ENCODE results near the gene THSD4. TPM values are rescaled to one million over a fixed set of nuclear protein-coding genes. Genes with fewer than 3 reads are reported as not detected.

The THSD4 gene
- polyA plus RNA-seq, 2 of the 4 experiments (the other 2 are of a cell fraction) = 15.8 to 40.7 TPM

DNA sequence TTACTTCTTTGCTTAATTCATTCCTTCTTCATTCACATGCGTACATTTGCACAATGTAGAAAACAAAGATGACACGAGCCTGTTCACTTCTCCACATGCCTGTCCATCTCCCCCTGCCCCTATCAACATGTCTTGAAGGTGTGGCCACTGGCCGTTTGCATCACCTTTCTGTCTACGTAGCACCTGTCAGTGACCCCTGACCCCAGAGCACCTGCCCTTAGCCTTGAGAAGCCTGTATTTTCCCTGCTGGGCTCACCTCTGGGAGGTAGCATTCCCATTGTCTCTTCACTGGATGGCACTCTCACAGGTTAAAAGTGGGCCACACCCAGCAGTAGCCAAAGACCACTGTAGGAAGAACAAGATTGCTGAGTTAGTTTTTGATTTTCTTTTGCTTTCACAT, 234.1 kb downstream of the THSD4 start:
- H3K4me1 ChIP-seq = no peaks in the 10 kb centered on the region
- H3K4me2 ChIP-seq = no peak overlapping the region
- ChIA-PET CTCF (interaction anchor here (1.4 kb wide), 1 partner anchor 14 kb away, joined by 3 read pairs; no protein-coding TSS in a partner anchor), POLR2A (no interaction called here)
- ATAC-seq = no peak
- TF ChIP-seq SMC3 (IDR thresholded peaks at IDR 0.05) (no peak), HOXB5 (CRISPR knock-in tag; IDR thresholded peaks at IDR 0.05) (no peak), HOXB13 (CRISPR knock-in tag; IDR thresholded peaks at IDR 0.05; ENCODE audit: low read depth) (no peak), CHD2 (IDR thresholded peaks at IDR 0.05; ENCODE audit: low read length, partially characterized antibody) (no peak), MAFK (IDR thresholded peaks at IDR 0.05; ENCODE audit: partially characterized antibody) (no peak), ZNF302 (CRISPR knock-in tag; IDR thresholded peaks at IDR 0.05) (no peak), ZFP36 (IDR thresholded peaks at IDR 0.05; ENCODE audit: borderline replicate concordance, partially characterized antibody) (no peak), ZC3H11A (IDR thresholded peaks at IDR 0.05) (no peak), CEBPB (IDR thresholded peaks at IDR 0.05) (no peak)
- TF ChIP-seq, protein P1, sequence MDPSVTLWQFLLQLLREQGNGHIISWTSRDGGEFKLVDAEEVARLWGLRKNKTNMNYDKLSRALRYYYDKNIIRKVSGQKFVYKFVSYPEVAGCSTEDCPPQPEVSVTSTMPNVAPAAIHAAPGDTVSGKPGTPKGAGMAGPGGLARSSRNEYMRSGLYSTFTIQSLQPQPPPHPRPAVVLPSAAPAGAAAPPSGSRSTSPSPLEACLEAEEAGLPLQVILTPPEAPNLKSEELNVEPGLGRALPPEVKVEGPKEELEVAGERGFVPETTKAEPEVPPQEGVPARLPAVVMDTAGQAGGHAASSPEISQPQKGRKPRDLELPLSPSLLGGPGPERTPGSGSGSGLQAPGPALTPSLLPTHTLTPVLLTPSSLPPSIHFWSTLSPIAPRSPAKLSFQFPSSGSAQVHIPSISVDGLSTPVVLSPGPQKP (IDR thresholded peaks at IDR 0.05; ENCODE audit: low read depth, low read length) = no peak
- TF ChIP-seq, protein P2, sequence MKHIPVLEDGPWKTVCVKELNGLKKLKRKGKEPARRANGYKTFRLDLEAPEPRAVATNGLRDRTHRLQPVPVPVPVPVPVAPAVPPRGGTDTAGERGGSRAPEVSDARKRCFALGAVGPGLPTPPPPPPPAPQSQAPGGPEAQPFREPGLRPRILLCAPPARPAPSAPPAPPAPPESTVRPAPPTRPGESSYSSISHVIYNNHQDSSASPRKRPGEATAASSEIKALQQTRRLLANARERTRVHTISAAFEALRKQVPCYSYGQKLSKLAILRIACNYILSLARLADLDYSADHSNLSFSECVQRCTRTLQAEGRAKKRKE (CRISPR knock-in tag; IDR thresholded peaks at IDR 0.05; ENCODE audit: low read depth) = no peak
- H3K27ac ChIP-seq = no peak overlapping the region
- H3K4me3 ChIP-seq = no peak overlapping the region
- H3K9me3 ChIP-seq = no peaks in the 10 kb centered on the region
- WGBS (ENCODE audit: missing lambda C conversion rate) = 87% methylated on average over 4 of the region's 4 CpGs
- no peak for DNase-seq (ENCODE audit: low read depth in 1 of 2, low spot score in 1 of 2)
- FAIRE-seq = no peak

DNA sequence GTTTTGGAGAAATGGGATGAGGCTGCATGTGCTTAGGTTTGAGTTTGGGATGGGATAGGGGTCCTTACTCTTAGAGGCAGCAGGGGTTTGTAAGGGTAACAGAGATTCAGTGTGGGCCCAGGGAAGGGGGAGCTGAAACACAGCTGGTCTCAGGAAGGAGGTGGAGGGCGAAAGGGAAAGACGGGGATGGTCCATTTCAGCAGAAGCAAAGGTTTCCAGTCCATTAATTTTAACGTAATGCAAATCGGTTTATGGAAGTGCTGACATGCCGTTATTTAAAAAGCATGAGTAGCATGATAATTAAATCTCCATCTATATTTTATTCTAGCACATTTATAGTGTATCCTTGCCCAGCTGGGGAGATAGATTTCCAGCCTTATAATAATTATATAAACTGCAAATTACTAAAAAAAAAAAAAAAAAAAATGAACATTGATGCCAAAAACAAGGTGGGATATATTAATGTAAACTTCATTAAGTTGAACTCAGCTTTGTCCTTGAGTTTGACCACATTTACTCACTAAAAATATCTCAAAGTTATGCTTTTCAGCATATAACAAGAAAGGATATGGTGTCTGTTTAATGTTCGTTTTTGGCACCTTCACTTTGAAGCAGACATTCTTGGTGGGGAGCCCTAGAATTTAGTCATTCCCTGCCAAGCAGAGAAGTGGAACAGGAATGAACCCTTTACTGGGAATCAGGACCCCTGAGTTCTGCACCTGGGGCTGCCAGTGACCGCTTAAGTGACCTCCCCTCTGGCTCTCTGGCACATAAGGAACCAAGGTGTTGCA, 234.7 kb downstream of the THSD4 start:
- no peaks in the 10 kb centered on the region for H3K4me1 ChIP-seq
- FAIRE-seq = no peak
- DNase-seq (ENCODE audit: low read depth in 1 of 2, low spot score in 1 of 2) = no peak
- 88% methylated on average over 7 of the region's 7 CpGs for WGBS (ENCODE audit: missing lambda C conversion rate)
- ATAC-seq = no peak
- no peak overlapping the region for H3K27ac ChIP-seq
- TF ChIP-seq MAFK (IDR thresholded peaks at IDR 0.05; ENCODE audit: partially characterized antibody) = peak; percentile 63
- TF ChIP-seq, protein P1 (IDR thresholded peaks at IDR 0.05; ENCODE audit: low read depth, low read length) = no peak
- no peak overlapping the region for H3K4me3 ChIP-seq
- no peak overlapping the region for H3K4me2 ChIP-seq
- H3K9me3 ChIP-seq = no peaks in the 10 kb centered on the region
- CTCF ChIA-PET = interaction anchor here (1.4 kb wide), 2 partner anchors 15 to 36 kb away, joined by 3 to 5 read pairs; no protein-coding TSS in a partner anchor
- POLR2A ChIA-PET = interaction anchor here (0.7 kb wide), 1 partner anchor 13 kb away, joined by 3 read pairs; no protein-coding TSS in a partner anchor

DNA sequence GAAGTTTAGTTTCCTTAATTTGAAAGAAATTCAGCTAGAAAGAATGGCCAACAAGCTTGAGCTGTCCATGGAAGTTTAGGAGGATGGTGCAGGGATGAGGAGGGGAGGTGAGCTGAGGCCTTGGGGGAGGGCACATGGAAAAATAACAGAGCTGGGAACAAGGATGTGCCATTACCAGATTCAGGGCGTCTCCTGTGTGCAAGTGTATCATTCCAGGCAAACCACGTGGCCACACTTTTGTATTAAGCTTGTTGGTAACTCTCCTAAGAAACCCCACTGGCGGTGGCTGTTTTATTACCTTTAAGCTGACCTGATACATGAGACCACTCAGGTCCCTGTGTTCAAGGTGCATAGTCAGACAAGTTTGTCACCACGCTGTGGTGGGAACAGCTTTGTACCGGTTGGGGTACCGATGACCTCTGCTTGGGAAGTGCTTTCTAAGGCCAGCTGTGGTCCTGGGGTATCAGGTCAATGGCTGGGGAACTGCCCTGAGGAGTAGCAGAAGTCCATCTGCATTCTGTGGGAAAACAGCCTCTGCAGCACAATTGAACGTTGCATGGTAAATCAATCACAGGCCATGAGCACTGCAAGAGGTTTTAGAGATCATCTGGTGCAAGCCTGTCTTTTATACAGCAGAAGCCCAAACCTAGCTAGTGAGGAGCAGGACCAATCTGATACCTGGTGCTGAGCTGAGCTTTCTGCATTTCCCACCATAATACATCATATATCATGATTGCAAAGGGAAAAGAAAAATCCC, 235.5 kb downstream of the THSD4 start:
- DNase-seq (ENCODE audit: low read depth in 1 of 2, low spot score in 1 of 2) = no peak
- no peak for FAIRE-seq
- 90% methylated on average over 7 of the region's 7 CpGs for WGBS (ENCODE audit: missing lambda C conversion rate)
- Histone ChIP-seq H3K4me1 (no peaks in the 10 kb centered on the region), H3K4me2 (no peak overlapping the region), H3K27ac (no peak overlapping the region), H3K4me3 (no peak overlapping the region), H3K9me3 (no peaks in the 10 kb centered on the region)
- CTCF ChIA-PET = interaction anchor here (0.9 to 1.4 kb wide), 2 partner anchors 35 to 236 kb away, joined by 3 to 5 read pairs; partner anchors contain the start of gene THSD4
- no peak for ATAC-seq
- POLR2A ChIA-PET = interaction anchor here (0.7 kb wide), 1 partner anchor 12 kb away, joined by 3 read pairs; no protein-coding TSS in a partner anchor
- TF ChIP-seq RNF2 (IDR thresholded peaks at IDR 0.05; ENCODE audit: borderline replicate concordance, low read depth) = no peak
- no peak for TF ChIP-seq EP300 (IDR thresholded peaks at IDR 0.05)
- TF ChIP-seq PHF8 (IDR thresholded peaks at IDR 0.05; ENCODE audit: borderline replicate concordance, low read depth) = no peak
- no peak for TF ChIP-seq POLR2A (IDR thresholded peaks at IDR 0.05; ENCODE audit: low read length)
- no peak for TF ChIP-seq ZFP36 (IDR thresholded peaks at IDR 0.05; ENCODE audit: borderline replicate concordance, partially characterized antibody)
- TF ChIP-seq FOSL2 (IDR thresholded peaks at IDR 0.05) = no peak
- no peak for TF ChIP-seq FOSL2 (CRISPR knock-in tag; IDR thresholded peaks at IDR 0.05)
- TF ChIP-seq RAD21 (conservative IDR thresholded peaks at IDR 0.05 in 1 of 2, IDR thresholded peaks at IDR 0.05 in 1 of 2) = no peak
- no peak for TF ChIP-seq RCOR1 (IDR thresholded peaks at IDR 0.05; ENCODE audit: low read depth, low read length)
- TF ChIP-seq CHD2 (IDR thresholded peaks at IDR 0.05; ENCODE audit: low read length, partially characterized antibody) = no peak
- no peak for TF ChIP-seq NPAS2 (CRISPR knock-in tag; IDR thresholded peaks at IDR 0.05; ENCODE audit: borderline replicate concordance)
- no peak for TF ChIP-seq KDM1A (IDR thresholded peaks at IDR 0.05; ENCODE audit: low read depth)
- TF ChIP-seq TFCP2L1 (CRISPR knock-in tag; IDR thresholded peaks at IDR 0.05) = no peak
- TF ChIP-seq BHLHE40 (IDR thresholded peaks at IDR 0.05; ENCODE audit: low read depth, low read length) = no peak
- TF ChIP-seq, protein P3, sequence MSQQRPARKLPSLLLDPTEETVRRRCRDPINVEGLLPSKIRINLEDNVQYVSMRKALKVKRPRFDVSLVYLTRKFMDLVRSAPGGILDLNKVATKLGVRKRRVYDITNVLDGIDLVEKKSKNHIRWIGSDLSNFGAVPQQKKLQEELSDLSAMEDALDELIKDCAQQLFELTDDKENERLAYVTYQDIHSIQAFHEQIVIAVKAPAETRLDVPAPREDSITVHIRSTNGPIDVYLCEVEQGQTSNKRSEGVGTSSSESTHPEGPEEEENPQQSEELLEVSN (IDR thresholded peaks at IDR 0.05; ENCODE audit: borderline replicate concordance, low read depth) = no peak
- TF ChIP-seq HOXB13 (CRISPR knock-in tag; IDR thresholded peaks at IDR 0.05; ENCODE audit: low read depth) = no peak
- no peak for TF ChIP-seq ESRRA (IDR thresholded peaks at IDR 0.05; ENCODE audit: borderline replicate concordance, low read length)
- no peak for TF ChIP-seq NR3C1 (IDR thresholded peaks at IDR 0.05)

Data from A549 (cell line).